OCI-LY3 (cell line): Measurements from ENCODE around the gene IGFBP4.

Experiments used
- EZH2phosphoT487 ChIP-seq: fragments of 200-600 bp; shearing (Covaris generic); IDR thresholded peaks from 2 replicates; pipeline ENCODE4 v1.6.1; 2018; ENCODE audit warnings: antibody characterized with exemption, mixed run types, low read depth
- TF ChIP-seq, protein P1 (sequence below): fragments of 200-600, 300-600 bp; sonication (generic); IDR thresholded peaks from 2 replicates; pipeline ENCODE4 v1.5.1; 2014; ENCODE audit warnings: antibody characterized with exemption, low read length, low read depth

GRCh38 chr17:40460604-40460967, 17.3 kb downstream of the IGFBP4 start:
- TF ChIP-seq, protein P1, sequence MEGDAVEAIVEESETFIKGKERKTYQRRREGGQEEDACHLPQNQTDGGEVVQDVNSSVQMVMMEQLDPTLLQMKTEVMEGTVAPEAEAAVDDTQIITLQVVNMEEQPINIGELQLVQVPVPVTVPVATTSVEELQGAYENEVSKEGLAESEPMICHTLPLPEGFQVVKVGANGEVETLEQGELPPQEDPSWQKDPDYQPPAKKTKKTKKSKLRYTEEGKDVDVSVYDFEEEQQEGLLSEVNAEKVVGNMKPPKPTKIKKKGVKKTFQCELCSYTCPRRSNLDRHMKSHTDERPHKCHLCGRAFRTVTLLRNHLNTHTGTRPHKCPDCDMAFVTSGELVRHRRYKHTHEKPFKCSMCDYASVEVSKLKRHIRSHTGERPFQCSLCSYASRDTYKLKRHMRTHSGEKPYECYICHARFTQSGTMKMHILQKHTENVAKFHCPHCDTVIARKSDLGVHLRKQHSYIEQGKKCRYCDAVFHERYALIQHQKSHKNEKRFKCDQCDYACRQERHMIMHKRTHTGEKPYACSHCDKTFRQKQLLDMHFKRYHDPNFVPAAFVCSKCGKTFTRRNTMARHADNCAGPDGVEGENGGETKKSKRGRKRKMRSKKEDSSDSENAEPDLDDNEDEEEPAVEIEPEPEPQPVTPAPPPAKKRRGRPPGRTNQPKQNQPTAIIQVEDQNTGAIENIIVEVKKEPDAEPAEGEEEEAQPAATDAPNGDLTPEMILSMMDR = no peak
- no peak for TF ChIP-seq EZH2phosphoT487
